Liver (tissue), 3 donors: ENCODE measurements around the gene WWC1.

Source experiments
- FOXA1 ChIP-seq: IDR thresholded peaks from 2 replicates; pipeline ENCODE4 v1.6.1; 2016; ENCODE audit warnings: antibody characterized with exemption
- GABPA ChIP-seq, 2 donors: IDR thresholded peaks in 1 of 2; conservative IDR thresholded peaks in 1 of 2; 2 replicates each; pipeline ENCODE4 v1.6.1; 2016; ENCODE audit warnings: antibody characterized with exemption in 2 of 2, mild to moderate bottlenecking in 1 of 2, moderate library complexity in 1 of 2
- JUND ChIP-seq, 2 donors: IDR thresholded peaks; 2 replicates each; pipeline ENCODE4 v1.6.1; 2016; ENCODE audit warnings: antibody characterized with exemption in 2 of 2
- SP1 ChIP-seq: IDR thresholded peaks from 2 replicates; pipeline ENCODE4 v1.6.1; 2018; ENCODE audit warnings: antibody characterized with exemption, mild to moderate bottlenecking
- TAF1 ChIP-seq: conservative IDR thresholded peaks from 2 replicates; pipeline ENCODE4 v1.6.1; 2016; ENCODE audit warnings: antibody characterized with exemption, mild to moderate bottlenecking
- TF ChIP-seq, protein P1 (sequence below): fragments of 150-350 bp; IDR thresholded peaks from 2 replicates; pipeline ENCODE4 v1.5.1; 2017; ENCODE audit warnings: improper control_type of control experiment, low read depth, low read length; ENCODE audit not compliant: missing input control
- TF ChIP-seq, protein P2 (sequence below): IDR thresholded peaks from 2 replicates; pipeline ENCODE4 v1.6.1; 2016; ENCODE audit warnings: antibody characterized with exemption
- TF ChIP-seq, protein P3 (sequence below): IDR thresholded peaks from 2 replicates; pipeline ENCODE4 v1.6.1; 2016; ENCODE audit warnings: antibody characterized with exemption
- donor health status: healthy.
- donor health status: healthy.

- TF ChIP-seq, protein P1, sequence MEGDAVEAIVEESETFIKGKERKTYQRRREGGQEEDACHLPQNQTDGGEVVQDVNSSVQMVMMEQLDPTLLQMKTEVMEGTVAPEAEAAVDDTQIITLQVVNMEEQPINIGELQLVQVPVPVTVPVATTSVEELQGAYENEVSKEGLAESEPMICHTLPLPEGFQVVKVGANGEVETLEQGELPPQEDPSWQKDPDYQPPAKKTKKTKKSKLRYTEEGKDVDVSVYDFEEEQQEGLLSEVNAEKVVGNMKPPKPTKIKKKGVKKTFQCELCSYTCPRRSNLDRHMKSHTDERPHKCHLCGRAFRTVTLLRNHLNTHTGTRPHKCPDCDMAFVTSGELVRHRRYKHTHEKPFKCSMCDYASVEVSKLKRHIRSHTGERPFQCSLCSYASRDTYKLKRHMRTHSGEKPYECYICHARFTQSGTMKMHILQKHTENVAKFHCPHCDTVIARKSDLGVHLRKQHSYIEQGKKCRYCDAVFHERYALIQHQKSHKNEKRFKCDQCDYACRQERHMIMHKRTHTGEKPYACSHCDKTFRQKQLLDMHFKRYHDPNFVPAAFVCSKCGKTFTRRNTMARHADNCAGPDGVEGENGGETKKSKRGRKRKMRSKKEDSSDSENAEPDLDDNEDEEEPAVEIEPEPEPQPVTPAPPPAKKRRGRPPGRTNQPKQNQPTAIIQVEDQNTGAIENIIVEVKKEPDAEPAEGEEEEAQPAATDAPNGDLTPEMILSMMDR: no peak
- TF ChIP-seq, protein P2, sequence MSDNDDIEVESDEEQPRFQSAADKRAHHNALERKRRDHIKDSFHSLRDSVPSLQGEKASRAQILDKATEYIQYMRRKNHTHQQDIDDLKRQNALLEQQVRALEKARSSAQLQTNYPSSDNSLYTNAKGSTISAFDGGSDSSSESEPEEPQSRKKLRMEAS: no peak
- TF ChIP-seq TAF1 (no peak), JUND (IDR thresholded peaks at IDR 0.05) (no peak), SP1 (no peak), GABPA (IDR thresholded peaks at IDR 0.05 in 1 of 2, conservative IDR thresholded peaks at IDR 0.05 in 1 of 2) (no peak), FOXA1 (no peak)
- TF ChIP-seq, protein P3, sequence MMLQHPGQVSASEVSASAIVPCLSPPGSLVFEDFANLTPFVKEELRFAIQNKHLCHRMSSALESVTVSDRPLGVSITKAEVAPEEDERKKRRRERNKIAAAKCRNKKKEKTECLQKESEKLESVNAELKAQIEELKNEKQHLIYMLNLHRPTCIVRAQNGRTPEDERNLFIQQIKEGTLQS: no peak
Observed at GRCh38 chr5:168382421-168382820, 91.0 kb downstream of the WWC1 start.
